ENCODE results near the gene KCNJ10.

The KCNJ10 gene

GRCh38 chr1:160098852-160099561, 29.0 kb upstream of the KCNJ10 start:
- DNase-seq (ENCODE audit: low read depth): peak; percentile 88

GRCh38 chr1:160097911-160098851, 28.2 kb upstream of the KCNJ10 start, which contains the start of gene IGSF8:
TSS of gene IGSF8 (minus strand) at chr1:160098619. CDS start at chr1:160098472, 147 bp downstream.
- peak; percentile 47 for DNase-seq (ENCODE audit: low read depth)

GRCh38 chr1:160097151-160097910, 27.4 kb upstream of the KCNJ10 start:
- DNase-seq (ENCODE audit: low read depth): no peak

GRCh38 chr1:160096274-160097116, 26.5 kb upstream of the KCNJ10 start:
- no peak for DNase-seq (ENCODE audit: low read depth)

- no peak for DNase-seq (ENCODE audit: low read depth)
Observed at GRCh38 chr1:160095382-160096105, 25.6 kb upstream of the KCNJ10 start.

- DNase-seq (ENCODE audit: low read depth): no peak
Observed at GRCh38 chr1:160094806-160095205, 24.8 kb upstream of the KCNJ10 start.

GRCh38 chr1:160094291-160094625, 24.3 kb upstream of the KCNJ10 start:
- DNase-seq (ENCODE audit: low read depth): no peak

GRCh38 chr1:160093624-160094290, 23.8 kb upstream of the KCNJ10 start:
- DNase-seq (ENCODE audit: low read depth): no peak

GRCh38 chr1:160093069-160093395, 23.1 kb upstream of the KCNJ10 start:
- no peak for DNase-seq (ENCODE audit: low read depth)

GRCh38 chr1:160092366-160093068, 22.6 kb upstream of the KCNJ10 start:
- DNase-seq (ENCODE audit: low read depth): no peak

GRCh38 chr1:160091666-160092223, 21.8 kb upstream of the KCNJ10 start:
- no peak for DNase-seq (ENCODE audit: low read depth)

GRCh38 chr1:160090760-160091159, 20.8 kb upstream of the KCNJ10 start:
- no peak for DNase-seq (ENCODE audit: low read depth)

GRCh38 chr1:160089883-160090282, 19.9 kb upstream of the KCNJ10 start:
- DNase-seq (ENCODE audit: low read depth): no peak

- DNase-seq (ENCODE audit: low read depth): no peak
Observed at GRCh38 chr1:160087118-160087662, 17.2 kb upstream of the KCNJ10 start.

GRCh38 chr1:160086456-160086892, 16.5 kb upstream of the KCNJ10 start:
- DNase-seq (ENCODE audit: low read depth): no peak

- peak; percentile 60 for DNase-seq (ENCODE audit: low read depth)
Observed at GRCh38 chr1:160085686-160086455, 15.9 kb upstream of the KCNJ10 start.

- DNase-seq (ENCODE audit: low read depth): no peak
Observed at GRCh38 chr1:160084771-160085321, 14.9 kb upstream of the KCNJ10 start.
